ENCODE results near the gene FLNA.

Gene FLNA

GRCh38 chrX:154372612-154373022, 1.8 kb downstream of the FLNA start:
- H3K4me3 ChIP-seq (ENCODE audit: low read depth, low read length), result no peak overlapping the region
- TF ChIP-seq MYC (IDR thresholded peaks at IDR 0.05; ENCODE audit: low read depth, low read length) (no peak), MAX (IDR thresholded peaks at IDR 0.05; ENCODE audit: low read depth, low read length) (no peak), POLR2A (IDR thresholded peaks at IDR 0.05; ENCODE audit: extremely low read depth, insufficient read length) (no peak), CTCF (IDR thresholded peaks at IDR 0.05; ENCODE audit: low read depth, low read length) (no peak)
- peak; percentile 26 for DNase-seq (ENCODE audit: low read depth)

- TF ChIP-seq CTCF (IDR thresholded peaks at IDR 0.05; ENCODE audit: low read depth, low read length) (no peak), POLR2A (IDR thresholded peaks at IDR 0.05; ENCODE audit: extremely low read depth, insufficient read length) (no peak), MAX (IDR thresholded peaks at IDR 0.05; ENCODE audit: low read depth, low read length) (no peak), MYC (IDR thresholded peaks at IDR 0.05; ENCODE audit: low read depth, low read length) (no peak)
- peak overlapping the region; percentile 43 for H3K4me3 ChIP-seq (ENCODE audit: low read depth, low read length)
- DNase-seq (ENCODE audit: low read depth), result no peak
These were observed 2.6 kb downstream of the FLNA start for GRCh38 chrX:154371789-154372300.

- DNase-seq (ENCODE audit: low read depth), result peak; percentile 94
- TF ChIP-seq MAX (IDR thresholded peaks at IDR 0.05; ENCODE audit: low read depth, low read length), result no peak
- TF ChIP-seq POLR2A (IDR thresholded peaks at IDR 0.05; ENCODE audit: extremely low read depth, insufficient read length), result peak; percentile 95
- peak overlapping the region; percentile 87 for H3K4me3 ChIP-seq (ENCODE audit: low read depth, low read length)
These were observed 3.2 kb downstream of the FLNA start for GRCh38 chrX:154371017-154371788.

- peak overlapping the region; percentile 87 for H3K4me3 ChIP-seq (ENCODE audit: low read depth, low read length)
- no peak for DNase-seq (ENCODE audit: low read depth)
- TF ChIP-seq MAX (IDR thresholded peaks at IDR 0.05; ENCODE audit: low read depth, low read length), result no peak
- no peak for TF ChIP-seq POLR2A (IDR thresholded peaks at IDR 0.05; ENCODE audit: extremely low read depth, insufficient read length)
- no peak for TF ChIP-seq MYC (IDR thresholded peaks at IDR 0.05; ENCODE audit: low read depth, low read length)
- TF ChIP-seq CTCF (IDR thresholded peaks at IDR 0.05; ENCODE audit: low read depth, low read length), result no peak
These were observed 4.0 kb downstream of the FLNA start for GRCh38 chrX:154370300-154371016.

- DNase-seq (ENCODE audit: low read depth), result peak; percentile 85
- peak overlapping the region; percentile 87 for H3K4me3 ChIP-seq (ENCODE audit: low read depth, low read length)
These were observed 4.8 kb downstream of the FLNA start for GRCh38 chrX:154369449-154370299.

More at GRCh38 chrX:154369449-154370299, 4.8 kb downstream of the FLNA start:
- TF ChIP-seq POLR2A (IDR thresholded peaks at IDR 0.05; ENCODE audit: extremely low read depth, insufficient read length) (no peak), MYC (IDR thresholded peaks at IDR 0.05; ENCODE audit: low read depth, low read length) (no peak; the same call in 1 of the 2 replicates), CTCF (IDR thresholded peaks at IDR 0.05; ENCODE audit: low read depth, low read length) (no peak), MAX (IDR thresholded peaks at IDR 0.05; ENCODE audit: low read depth, low read length) (no peak)
